ENCODE measurements around the gene WDR86.

DNA sequence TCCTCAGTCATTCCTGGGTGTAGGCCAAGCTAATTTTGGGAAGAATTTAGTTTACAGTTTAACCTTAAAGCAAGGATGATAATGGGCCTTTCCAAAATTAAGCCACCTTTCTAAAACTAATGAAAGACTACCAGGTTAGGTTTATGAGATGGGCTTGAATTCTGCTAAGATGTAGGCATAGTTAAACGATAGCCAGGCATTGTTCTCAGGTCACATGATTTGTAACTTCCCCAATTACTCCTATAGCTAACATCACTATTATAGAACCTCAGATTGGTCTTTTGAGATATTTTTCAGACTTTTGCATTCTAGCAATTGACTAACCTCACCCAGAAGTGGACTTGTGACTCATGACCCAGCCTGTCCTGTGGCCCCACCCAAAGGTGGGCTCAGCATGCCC lies 75.2 kb downstream of the WDR86 start:
- TF ChIP-seq BHLHE40 (IDR thresholded peaks at IDR 0.05; ENCODE audit: borderline replicate concordance) (no peak), ELF4 (IDR thresholded peaks at IDR 0.05) (no peak)

All from HEK293T (cell line).